Immature natural killer cell (primary cell): ENCODE data around the gene SLC22A4. TPM values are rescaled to one million over a fixed set of nuclear protein-coding genes. Genes with fewer than 3 reads are reported as not detected.

Experiments used
- DNase-seq, 3 donors: peaks; one replicate each; pipeline ENCODE4 v3.0.0; 2022; ENCODE audit warnings: mixed read lengths in 1 of 3
- H3K27ac Mint-ChIP-seq, 6 donors: one replicate each; pipeline ENCODE4 v1.8.0; 2020; ENCODE audit warnings: mixed read lengths in 6 of 6, mild to moderate bottlenecking in 5 of 6, inconsistent platforms in 4 of 6, moderate library complexity in 3 of 6
- H3K27me3 Mint-ChIP-seq, 3 donors: one replicate each; pipeline ENCODE4 v1.8.0; 2020 to 2021; ENCODE audit warnings: low read depth in 3 of 3, mild to moderate bottlenecking in 3 of 3, mixed read lengths in 3 of 3, moderate library complexity in 3 of 3, inconsistent platforms in 1 of 3
- H3K36me3 Mint-ChIP-seq, 3 donors: one replicate each; pipeline ENCODE4 v1.8.0; 2020; ENCODE audit warnings: mixed read lengths in 3 of 3, inconsistent platforms in 2 of 3, mild to moderate bottlenecking in 2 of 3
- H3K4me1 Mint-ChIP-seq, 2 donors: one replicate each; pipeline ENCODE4 v1.8.0; 2020; ENCODE audit warnings: inconsistent platforms in 2 of 2, mild to moderate bottlenecking in 2 of 2, mixed read lengths in 2 of 2, moderate library complexity in 1 of 2
- H3K4me3 Mint-ChIP-seq, 5 donors: one replicate each; pipeline ENCODE4 v1.8.0; 2020; ENCODE audit warnings: mild to moderate bottlenecking in 5 of 5, mixed read lengths in 5 of 5, inconsistent platforms in 3 of 5, moderate library complexity in 3 of 5
- H3K9me3 Mint-ChIP-seq, 6 donors: one replicate each; pipeline ENCODE4 v1.8.0; 2020; ENCODE audit warnings: mild to moderate bottlenecking in 6 of 6, mixed read lengths in 6 of 6, inconsistent platforms in 4 of 6, moderate library complexity in 3 of 6
- polyA plus RNA-seq, 3 donors: library from polyadenylated mRNA; unstranded; fragments of 300-500 nt; fragmentation: Illumina TruSeq; gene quantifications; one replicate each; pipeline ENCODE4 v1.2.3, GENCODE V29; 2021

The SLC22A4 gene
- polyA plus RNA-seq, 3 donors from 2014 or later, result not detected

- peaks cover 0 to 2% (median 0%) of the 10 kb centered on the region in 3 donors for H3K27me3 Mint-ChIP-seq
- H3K4me1 Mint-ChIP-seq, result no peaks in the 10 kb centered on the region
- no peak overlapping the region for H3K4me3 Mint-ChIP-seq
- peaks cover 0 to 8% (median under 1%) of the 10 kb centered on the region in 3 donors for H3K36me3 Mint-ChIP-seq
- no peaks in the 10 kb centered on the region for H3K9me3 Mint-ChIP-seq
- no peak for DNase-seq
- H3K27ac Mint-ChIP-seq, result no peak overlapping the region
Measured at GRCh38 chr5:132342291-132343180, 48.3 kb downstream of the SLC22A4 start.

- peaks cover 0 to 3% (median 0%) of the 10 kb centered on the region in 3 donors for H3K27me3 Mint-ChIP-seq
- no peak overlapping the region for H3K4me3 Mint-ChIP-seq
- H3K4me1 Mint-ChIP-seq, result no peaks in the 10 kb centered on the region
- DNase-seq, result no peak
- H3K27ac Mint-ChIP-seq, result no peak overlapping the region
- no peaks in the 10 kb centered on the region for H3K9me3 Mint-ChIP-seq
- H3K36me3 Mint-ChIP-seq, result peaks cover 0 to 19% (median 6%) of the 10 kb centered on the region in 3 donors
Measured at GRCh38 chr5:132344775-132345514, 50.8 kb downstream of the SLC22A4 start.

- DNase-seq, result no peak
- Mint-ChIP-seq H3K36me3 (peaks cover 0 to 23% (median 8%) of the 10 kb centered on the region in 3 donors), H3K9me3 (no peaks in the 10 kb centered on the region), H3K4me1 (no peaks in the 10 kb centered on the region), H3K27ac (no peak overlapping the region), H3K4me3 (no peak overlapping the region), H3K27me3 (peaks cover 0 to 3% (median 2%) of the 10 kb centered on the region in 3 donors)
Measured at GRCh38 chr5:132353486-132353995, 59.3 kb downstream of the SLC22A4 start.

GRCh38 chr5:132354381-132355139 is 60.4 kb downstream of the SLC22A4 start:
- no peak overlapping the region for H3K27ac Mint-ChIP-seq
- H3K36me3 Mint-ChIP-seq, result peaks cover 0 to 23% (median 8%) of the 10 kb centered on the region in 3 donors
- H3K4me3 Mint-ChIP-seq, result no peak overlapping the region

GRCh38 chr5:132355140-132355765 is 61.1 kb downstream of the SLC22A4 start:
- H3K27ac Mint-ChIP-seq, result no peak overlapping the region
- H3K4me1 Mint-ChIP-seq, result no peaks in the 10 kb centered on the region
- H3K36me3 Mint-ChIP-seq, result peaks cover 0 to 16% (median 8%) of the 10 kb centered on the region in 3 donors
- H3K9me3 Mint-ChIP-seq, result no peaks in the 10 kb centered on the region
- H3K4me3 Mint-ChIP-seq, result no peak overlapping the region
- peaks cover 0 to 2% (median 0%) of the 10 kb centered on the region in 3 donors for H3K27me3 Mint-ChIP-seq
- DNase-seq, result no peak

More at GRCh38 chr5:132354381-132355139, 60.4 kb downstream of the SLC22A4 start:
- no peak for DNase-seq
- Mint-ChIP-seq H3K27me3 (peaks cover 0 to 3% (median 2%) of the 10 kb centered on the region in 3 donors), H3K4me1 (no peaks in the 10 kb centered on the region), H3K9me3 (no peaks in the 10 kb centered on the region)

GRCh38 chr5:132358775-132359174 is 64.6 kb downstream of the SLC22A4 start:
- Mint-ChIP-seq H3K27ac (no peak overlapping the region), H3K4me3 (no peak overlapping the region), H3K4me1 (no peaks in the 10 kb centered on the region), H3K36me3 (peaks cover 0 to 14% (median 0%) of the 10 kb centered on the region in 3 donors), H3K9me3 (no peaks in the 10 kb centered on the region), H3K27me3 (no peaks in the 10 kb centered on the region)
- no peak for DNase-seq

GRCh38 chr5:132362086-132362485 is 67.9 kb downstream of the SLC22A4 start:
- peaks cover 0 to 13% (median 0%) of the 10 kb centered on the region in 3 donors for H3K36me3 Mint-ChIP-seq
- no peak overlapping the region for H3K4me3 Mint-ChIP-seq
- H3K4me1 Mint-ChIP-seq, result no peaks in the 10 kb centered on the region
- no peaks in the 10 kb centered on the region for H3K27me3 Mint-ChIP-seq
- peak overlapping the region in 1 of 6 donors; percentile 22 for H3K27ac Mint-ChIP-seq
- no peaks in the 10 kb centered on the region for H3K9me3 Mint-ChIP-seq
- DNase-seq, result no peak

GRCh38 chr5:132363431-132364112 is 69.4 kb downstream of the SLC22A4 start:
- Mint-ChIP-seq H3K9me3 (no peaks in the 10 kb centered on the region), H3K4me3 (no peak overlapping the region), H3K36me3 (peaks cover 0 to 13% (median 0%) of the 10 kb centered on the region in 3 donors), H3K27ac (no peak overlapping the region), H3K4me1 (no peaks in the 10 kb centered on the region), H3K27me3 (no peaks in the 10 kb centered on the region)
- DNase-seq, result no peak

- H3K9me3 Mint-ChIP-seq, result no peaks in the 10 kb centered on the region
- DNase-seq, result no peak
- H3K4me1 Mint-ChIP-seq, result peaks cover 4 to 6% of the 10 kb centered on the region in 2 donors
- H3K27me3 Mint-ChIP-seq, result no peaks in the 10 kb centered on the region
- no peak overlapping the region for H3K4me3 Mint-ChIP-seq
- H3K36me3 Mint-ChIP-seq, result peaks cover 0 to 13% (median 0%) of the 10 kb centered on the region in 3 donors
- H3K27ac Mint-ChIP-seq, result no peak overlapping the region
Measured at GRCh38 chr5:132364319-132364718, 70.1 kb downstream of the SLC22A4 start.

GRCh38 chr5:132365213-132365612 is 71.0 kb downstream of the SLC22A4 start:
- Mint-ChIP-seq H3K36me3 (peaks cover 0 to 13% (median 0%) of the 10 kb centered on the region in 3 donors), H3K4me3 (no peak overlapping the region), H3K27me3 (no peaks in the 10 kb centered on the region), H3K27ac (no peak overlapping the region), H3K4me1 (peaks cover 5 to 8% of the 10 kb centered on the region in 2 donors), H3K9me3 (no peaks in the 10 kb centered on the region)
- no peak for DNase-seq

- no peak overlapping the region for H3K4me3 Mint-ChIP-seq
- H3K4me1 Mint-ChIP-seq, result peaks cover 16 to 22% of the 10 kb centered on the region in 2 donors
- no peaks in the 10 kb centered on the region for H3K9me3 Mint-ChIP-seq
- peaks cover 0 to 7% (median 0%) of the 10 kb centered on the region in 3 donors for H3K36me3 Mint-ChIP-seq
- no peak overlapping the region for H3K27ac Mint-ChIP-seq
- no peaks in the 10 kb centered on the region for H3K27me3 Mint-ChIP-seq
- DNase-seq, result no peak
Measured at GRCh38 chr5:132368186-132368585, 74.0 kb downstream of the SLC22A4 start.

- peaks cover 0 to 3% (median 0%) of the 10 kb centered on the region in 3 donors for H3K36me3 Mint-ChIP-seq
- DNase-seq, result no peak
- H3K27me3 Mint-ChIP-seq, result no peaks in the 10 kb centered on the region
- H3K4me1 Mint-ChIP-seq, result peaks cover 16 to 22% of the 10 kb centered on the region in 2 donors
- H3K27ac Mint-ChIP-seq, result peak overlapping the region in 4 of 6 donors; percentile 6 to 67 (median 26)
- peak overlapping the region; percentile 57 to 86 (median 82) for H3K4me3 Mint-ChIP-seq
- no peaks in the 10 kb centered on the region for H3K9me3 Mint-ChIP-seq
Measured at GRCh38 chr5:132369007-132369473, 74.8 kb downstream of the SLC22A4 start.
